Measurements from ENCODE around the gene BABAM2.

GRCh38 chr2:28362991-28363521, 472.5 kb downstream of the BABAM2 start:
- TF ChIP-seq CTCF (conservative IDR thresholded peaks at IDR 0.05; ENCODE audit: low read length) (no peak), EZH2phosphoT487 (IDR thresholded peaks at IDR 0.05; ENCODE audit: borderline replicate concordance, low read depth, low read length) (no peak)
